Vagina (tissue), 2 donors: ENCODE data around the gene ZNF780A. TPM values are rescaled to one million over a fixed set of nuclear protein-coding genes. Genes with fewer than 3 reads are reported as not detected.
"Not testable (repeated sequence)": the region's sequence is repeated elsewhere in the genome, so short reads cannot be mapped to it uniquely, and the experiment has no call there.

Experiments used
- DNase-seq, 2 donors: peaks; one replicate each; pipeline ENCODE4 v3.0.0-alpha.2; 2017; ENCODE audit errors: extremely low spot score in 2 of 2
- H3K27ac ChIP-seq: fragments of 200-600 bp; sonication (generic); one replicate; pipeline ENCODE4 v1.5.1; 2019
- H3K27me3 ChIP-seq: fragments of 200-600 bp; sonication (generic); one replicate; pipeline ENCODE4 v1.5.1; 2019
- H3K36me3 ChIP-seq, 2 donors: fragments of 200-600 bp; sonication (generic); one replicate each; pipeline ENCODE4 v1.5.1; 2017 to 2019
- H3K4me1 ChIP-seq: fragments of 200-600 bp; sonication (generic); one replicate; pipeline ENCODE4 v1.5.1; 2019
- H3K4me3 ChIP-seq, 2 donors: fragments of 200-600 bp; sonication (generic); 1 replicate in 1 of 2; 2 replicates in 1 of 2; pipeline ENCODE4 v1.5.1; 2016 to 2019
- H3K9me3 ChIP-seq: fragments of 200-600 bp; sonication (generic); one replicate; pipeline ENCODE4 v1.5.1; 2019
- CTCF ChIP-seq, 3 experiments: fragments of 450-650 bp in 2 of 3; fragments of 200-600 bp in 1 of 3; sonication (generic) in 1 of 3; IDR thresholded peaks; one replicate each; pipeline ENCODE4 v1.5.1; 2017 to 2019; ENCODE audit warnings: antibody characterized with exemption in 3 of 3, mild to moderate bottlenecking in 2 of 3, moderate library complexity in 2 of 3
- POLR2A ChIP-seq, 2 donors: fragments of 450-650 bp; IDR thresholded peaks; one replicate each; pipeline ENCODE4 v1.6.1; 2017; ENCODE audit warnings: antibody characterized with exemption in 2 of 2, mild to moderate bottlenecking in 2 of 2, moderate library complexity in 2 of 2
- POLR2AphosphoS5 ChIP-seq, 2 donors: sonication (generic); formaldehyde crosslinking; IDR thresholded peaks; one replicate each; pipeline ENCODE4 v1.9.0; 2017; ENCODE audit warnings: antibody characterized with exemption in 2 of 2, mild to moderate bottlenecking in 2 of 2, low read depth in 1 of 2; ENCODE audit not compliant: insufficient read depth in 1 of 2
- intact Hi-C: fragments of 100-400 bp; cut with DNase I; formaldehyde crosslinking; loops from one replicate; pipeline ENCODE4 v1.15.1; 2023
- total RNA-seq: library from RNA; depleted of rRNA; stranded (reverse); fragments of >200 nt; gene quantifications from one replicate; pipeline ENCODE4 v1.2.3, GENCODE V29; 2016

Gene ZNF780A
- total RNA-seq, 1 donor from 2014 or later: 18.7 TPM

GRCh38 chr19:40054632-40055031 lies 36.1 kb downstream of the ZNF780A start:
- H3K27me3 ChIP-seq: no peaks in the 10 kb centered on the region
- H3K4me1 ChIP-seq: peaks cover 21% of the 10 kb centered on the region
- no peak overlapping the region for H3K27ac ChIP-seq
- H3K36me3 ChIP-seq: peaks cover 0 to 9% of the 10 kb centered on the region in 2 donors
- peak overlapping the region in 1 of 2 donors; percentile 73 for H3K4me3 ChIP-seq
- intact Hi-C loops: no loop called here
- no peak for TF ChIP-seq CTCF (IDR thresholded peaks at IDR 0.05)
- TF ChIP-seq POLR2AphosphoS5 (IDR thresholded peaks at IDR 0.05; ENCODE audit: insufficient read depth in 1 of 2, low read depth in 1 of 2): no peak
- no peak for TF ChIP-seq POLR2A (IDR thresholded peaks at IDR 0.05)
- no peak for DNase-seq
- peaks cover 5% of the 10 kb centered on the region for H3K9me3 ChIP-seq

GRCh38 chr19:40053491-40053890 lies 37.3 kb downstream of the ZNF780A start:
- no peaks in the 10 kb centered on the region for H3K27me3 ChIP-seq
- DNase-seq: no peak
- intact Hi-C loops: no loop called here
- peaks cover 0 to 19% of the 10 kb centered on the region in 2 donors for H3K36me3 ChIP-seq
- TF ChIP-seq POLR2A (IDR thresholded peaks at IDR 0.05): no peak
- no peak for TF ChIP-seq POLR2AphosphoS5 (IDR thresholded peaks at IDR 0.05; ENCODE audit: insufficient read depth in 1 of 2, low read depth in 1 of 2)
- no peak for TF ChIP-seq CTCF (IDR thresholded peaks at IDR 0.05)
- H3K4me1 ChIP-seq: peaks cover 21% of the 10 kb centered on the region
- H3K9me3 ChIP-seq: peaks cover 5% of the 10 kb centered on the region
- no peak overlapping the region for H3K4me3 ChIP-seq
- H3K27ac ChIP-seq: no peak overlapping the region

- intact Hi-C loops, DNase-seq, H3K27me3 ChIP-seq, H3K27ac ChIP-seq, H3K4me1 ChIP-seq, H3K4me3 ChIP-seq: not testable (repeated sequence)
- Histone ChIP-seq H3K36me3 (peaks cover 10 to 37% of the 10 kb centered on the region in 2 donors), H3K9me3 (peaks cover 31% of the 10 kb centered on the region)
Observed at GRCh38 chr19:40041718-40042117, 49.0 kb downstream of the ZNF780A start.

- DNase-seq: not testable (repeated sequence)
Observed at GRCh38 chr19:40038047-40038446, 52.7 kb downstream of the ZNF780A start.

GRCh38 chr19:40035996-40036395 lies 54.7 kb downstream of the ZNF780A start:
- intact Hi-C loops: no loop called here
- H3K9me3 ChIP-seq: peaks cover 51% of the 10 kb centered on the region

More at GRCh38 chr19:40038047-40038446, 52.7 kb downstream of the ZNF780A start:
- H3K27me3 ChIP-seq, H3K4me3 ChIP-seq, H3K27ac ChIP-seq, intact Hi-C loops, H3K4me1 ChIP-seq: not testable (repeated sequence)
- peaks cover 43% of the 10 kb centered on the region for H3K9me3 ChIP-seq
- peaks cover 0 to 12% of the 10 kb centered on the region in 2 donors for H3K36me3 ChIP-seq

GRCh38 chr19:40033989-40034560 lies 56.7 kb downstream of the ZNF780A start:
- TF ChIP-seq POLR2AphosphoS5 (IDR thresholded peaks at IDR 0.05; ENCODE audit: insufficient read depth in 1 of 2, low read depth in 1 of 2) (no peak), CTCF (IDR thresholded peaks at IDR 0.05) (no peak), POLR2A (IDR thresholded peaks at IDR 0.05) (no peak)
- Histone ChIP-seq H3K9me3 (peaks cover 68% of the 10 kb centered on the region), H3K4me1 (no peaks in the 10 kb centered on the region), H3K27ac (no peak overlapping the region), H3K27me3 (no peaks in the 10 kb centered on the region), H3K4me3 (no peak overlapping the region), H3K36me3 (peaks cover 0 to 19% of the 10 kb centered on the region in 2 donors)
- no peak for DNase-seq
- intact Hi-C loops: no loop called here

More at GRCh38 chr19:40035996-40036395, 54.7 kb downstream of the ZNF780A start:
- peaks cover 0 to 19% of the 10 kb centered on the region in 2 donors for H3K36me3 ChIP-seq
- no peak overlapping the region for H3K27ac ChIP-seq
- no peak overlapping the region for H3K4me3 ChIP-seq
- no peaks in the 10 kb centered on the region for H3K4me1 ChIP-seq
- no peak for DNase-seq
- TF ChIP-seq POLR2A (IDR thresholded peaks at IDR 0.05): no peak
- no peaks in the 10 kb centered on the region for H3K27me3 ChIP-seq
